HFF-Myc (cell line): ENCODE results near the gene RNF130.

Experiments used
- DNase-seq: peaks from one replicate; pipeline ENCODE4 v3.0.0-alpha.2; 2011; ENCODE audit warnings: low read depth; ENCODE audit errors: extremely low read depth
- H3K4me3 ChIP-seq: replicated peaks from 2 replicates; pipeline ENCODE4 v1.5.1; 2011; ENCODE audit warnings: low read depth, mild to moderate bottlenecking, control low read depth, low read length
- TF ChIP-seq, protein P1 (sequence below): IDR thresholded peaks from 2 replicates; pipeline ENCODE4 v1.5.1; 2012; ENCODE audit warnings: mild to moderate bottlenecking, low read depth, low read length, control low read depth; ENCODE audit errors: missing control alignments

The RNF130 gene

GRCh38 chr5:180043377-180043776, 28.2 kb downstream of the RNF130 start:
- TF ChIP-seq, protein P1, sequence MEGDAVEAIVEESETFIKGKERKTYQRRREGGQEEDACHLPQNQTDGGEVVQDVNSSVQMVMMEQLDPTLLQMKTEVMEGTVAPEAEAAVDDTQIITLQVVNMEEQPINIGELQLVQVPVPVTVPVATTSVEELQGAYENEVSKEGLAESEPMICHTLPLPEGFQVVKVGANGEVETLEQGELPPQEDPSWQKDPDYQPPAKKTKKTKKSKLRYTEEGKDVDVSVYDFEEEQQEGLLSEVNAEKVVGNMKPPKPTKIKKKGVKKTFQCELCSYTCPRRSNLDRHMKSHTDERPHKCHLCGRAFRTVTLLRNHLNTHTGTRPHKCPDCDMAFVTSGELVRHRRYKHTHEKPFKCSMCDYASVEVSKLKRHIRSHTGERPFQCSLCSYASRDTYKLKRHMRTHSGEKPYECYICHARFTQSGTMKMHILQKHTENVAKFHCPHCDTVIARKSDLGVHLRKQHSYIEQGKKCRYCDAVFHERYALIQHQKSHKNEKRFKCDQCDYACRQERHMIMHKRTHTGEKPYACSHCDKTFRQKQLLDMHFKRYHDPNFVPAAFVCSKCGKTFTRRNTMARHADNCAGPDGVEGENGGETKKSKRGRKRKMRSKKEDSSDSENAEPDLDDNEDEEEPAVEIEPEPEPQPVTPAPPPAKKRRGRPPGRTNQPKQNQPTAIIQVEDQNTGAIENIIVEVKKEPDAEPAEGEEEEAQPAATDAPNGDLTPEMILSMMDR, result no peak
- no peak for DNase-seq

GRCh38 chr5:180041301-180042274, 30.0 kb downstream of the RNF130 start:
- no peak overlapping the region for H3K4me3 ChIP-seq
- DNase-seq, result no peak
- TF ChIP-seq, protein P1, result no peak

More at GRCh38 chr5:180043377-180043776, 28.2 kb downstream of the RNF130 start:
- no peak overlapping the region for H3K4me3 ChIP-seq

GRCh38 chr5:180040287-180041214, 31.0 kb downstream of the RNF130 start:
- TF ChIP-seq, protein P1, result no peak
- no peak for DNase-seq
- H3K4me3 ChIP-seq, result no peak overlapping the region

DNA sequence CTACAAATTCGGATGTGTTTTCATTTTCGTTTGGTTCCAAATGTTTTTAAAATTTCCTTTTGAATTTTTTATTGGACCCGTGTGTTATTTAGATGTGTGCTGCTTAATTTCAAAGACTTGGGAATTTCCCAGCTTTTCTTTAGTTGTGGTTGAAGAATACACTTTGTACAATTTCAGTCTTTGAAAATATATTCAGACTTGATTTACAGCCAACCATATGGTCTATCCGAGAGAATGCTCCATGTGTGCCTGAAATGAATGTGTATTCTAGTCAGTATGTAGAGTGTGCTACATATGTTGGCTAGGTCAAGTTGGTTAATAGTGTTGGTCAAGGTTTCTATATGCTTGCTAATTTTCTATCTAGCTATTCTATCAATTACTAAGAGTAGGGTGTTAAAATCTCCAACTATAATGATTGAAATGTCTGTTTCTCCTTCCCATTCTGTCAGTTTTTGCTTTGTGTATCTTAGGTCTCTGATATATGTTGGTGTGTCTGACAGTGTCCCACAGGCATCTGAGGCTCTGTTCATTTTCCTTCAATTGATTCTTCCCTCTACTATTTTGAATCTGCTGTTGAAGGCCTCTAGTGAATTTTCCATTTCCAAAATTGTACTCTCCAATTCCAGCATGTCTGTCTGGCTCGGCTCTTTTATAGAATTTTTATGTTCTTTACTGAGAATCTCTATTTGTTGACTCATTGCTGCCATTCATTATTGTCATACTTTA, 36.2 kb downstream of the RNF130 start:
- H3K4me3 ChIP-seq, result no peak overlapping the region
- DNase-seq, result no peak
- TF ChIP-seq, protein P1, result no peak

GRCh38 chr5:180034564-180034963, 37.0 kb downstream of the RNF130 start:
- TF ChIP-seq, protein P1, result no peak
- H3K4me3 ChIP-seq, result no peak overlapping the region
- no peak for DNase-seq

GRCh38 chr5:180027459-180028089, 44.0 kb downstream of the RNF130 start:
- no peak overlapping the region for H3K4me3 ChIP-seq
- no peak for DNase-seq
- TF ChIP-seq, protein P1, result no peak
